Bronchial epithelial cell (primary cell): ENCODE measurements around the gene CD48. TPM values are rescaled to one million over a fixed set of nuclear protein-coding genes. Genes with fewer than 3 reads are reported as not detected.

ENCODE experiments used
- DNase-seq: peaks from one replicate; pipeline ENCODE4 v3.0.0-alpha.2; 2010; ENCODE audit warnings: low read depth
- FAIRE-seq: peaks from 2 replicates; lab custom pipeline; 2011; peaks lifted over from hg19 to GRCh38; lab: Jason Lieb, UNC
- H3K27me3 ChIP-seq: 2 replicates; pipeline ENCODE4 v1.5.1; 2011; ENCODE audit warnings: low read length; ENCODE audit not compliant: control insufficient read depth, insufficient read depth
- H3K36me3 ChIP-seq: 2 replicates; pipeline ENCODE4 v1.5.1; 2011; ENCODE audit warnings: low read length; ENCODE audit not compliant: control insufficient read depth, insufficient read depth
- H3K4me3 ChIP-seq: 2 replicates; pipeline ENCODE4 v1.5.1; 2011; ENCODE audit warnings: mild to moderate bottlenecking, low read depth, low read length, control low read depth
- total RNA-seq: library from RNA; depleted of rRNA; stranded (reverse); fragments of >200 nt; gene quantifications from 2 replicates; pipeline ENCODE4 v1.2.1, GENCODE V29; 2014
- TF ChIP-seq, protein P1 (sequence below): IDR thresholded peaks from 2 replicates; pipeline ENCODE4 v1.5.1; 2011; ENCODE audit warnings: mild to moderate bottlenecking, moderate library complexity, low read length, control low read depth, inconsistent platforms; ENCODE audit not compliant: insufficient read depth, severe bottlenecking

The CD48 gene
- total RNA-seq, 1 donor from 2014 or later: not detected

DNA sequence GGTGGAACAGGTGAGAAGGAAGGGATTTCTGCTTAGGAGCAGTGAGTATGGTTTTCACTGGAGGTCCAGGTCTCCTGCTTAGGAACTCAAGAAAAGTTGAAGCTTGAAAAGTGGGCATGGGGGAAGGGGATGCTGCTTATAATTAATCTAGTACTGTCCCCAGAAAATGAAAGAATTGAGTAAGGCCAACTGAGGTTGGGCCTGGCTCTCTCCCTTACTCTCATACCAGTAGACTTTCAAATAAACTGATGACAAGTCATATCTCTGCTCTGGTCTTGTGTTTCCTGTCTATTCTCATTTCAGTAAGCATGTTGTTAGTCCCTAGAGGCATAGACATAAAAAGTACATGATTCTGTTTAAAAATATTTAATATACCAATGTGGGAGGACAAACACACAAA, 26.4 kb downstream of the CD48 start:
- no peaks in the 10 kb centered on the region for H3K27me3 ChIP-seq

GRCh38 chr1:160682983-160683865, 28.4 kb downstream of the CD48 start:
- FAIRE-seq (no peak), DNase-seq (peak; percentile 11)
- H3K27me3 ChIP-seq: peaks cover 2% of the 10 kb centered on the region
- H3K4me3 ChIP-seq: no peak overlapping the region
- TF ChIP-seq, protein P1, sequence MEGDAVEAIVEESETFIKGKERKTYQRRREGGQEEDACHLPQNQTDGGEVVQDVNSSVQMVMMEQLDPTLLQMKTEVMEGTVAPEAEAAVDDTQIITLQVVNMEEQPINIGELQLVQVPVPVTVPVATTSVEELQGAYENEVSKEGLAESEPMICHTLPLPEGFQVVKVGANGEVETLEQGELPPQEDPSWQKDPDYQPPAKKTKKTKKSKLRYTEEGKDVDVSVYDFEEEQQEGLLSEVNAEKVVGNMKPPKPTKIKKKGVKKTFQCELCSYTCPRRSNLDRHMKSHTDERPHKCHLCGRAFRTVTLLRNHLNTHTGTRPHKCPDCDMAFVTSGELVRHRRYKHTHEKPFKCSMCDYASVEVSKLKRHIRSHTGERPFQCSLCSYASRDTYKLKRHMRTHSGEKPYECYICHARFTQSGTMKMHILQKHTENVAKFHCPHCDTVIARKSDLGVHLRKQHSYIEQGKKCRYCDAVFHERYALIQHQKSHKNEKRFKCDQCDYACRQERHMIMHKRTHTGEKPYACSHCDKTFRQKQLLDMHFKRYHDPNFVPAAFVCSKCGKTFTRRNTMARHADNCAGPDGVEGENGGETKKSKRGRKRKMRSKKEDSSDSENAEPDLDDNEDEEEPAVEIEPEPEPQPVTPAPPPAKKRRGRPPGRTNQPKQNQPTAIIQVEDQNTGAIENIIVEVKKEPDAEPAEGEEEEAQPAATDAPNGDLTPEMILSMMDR: no peak
- no peaks in the 10 kb centered on the region for H3K36me3 ChIP-seq

More for the DNA sequence above, 26.4 kb downstream of the CD48 start:
- no peak for FAIRE-seq
- no peak overlapping the region for H3K4me3 ChIP-seq
- DNase-seq: no peak
- TF ChIP-seq, protein P1: no peak
- H3K36me3 ChIP-seq: no peaks in the 10 kb centered on the region

GRCh38 chr1:160681891-160682140, 29.8 kb downstream of the CD48 start:
- FAIRE-seq: no peak

GRCh38 chr1:160681066-160681890, 30.3 kb downstream of the CD48 start:
- FAIRE-seq: no peak
- peak; percentile 58 for DNase-seq
- Histone ChIP-seq H3K4me3 (no peak overlapping the region), H3K27me3 (peaks cover 2% of the 10 kb centered on the region), H3K36me3 (no peaks in the 10 kb centered on the region)
- TF ChIP-seq, protein P1: peak; percentile 79

More at GRCh38 chr1:160681891-160682140, 29.8 kb downstream of the CD48 start:
- Histone ChIP-seq H3K36me3 (no peaks in the 10 kb centered on the region), H3K27me3 (peaks cover 2% of the 10 kb centered on the region), H3K4me3 (no peak overlapping the region)
- TF ChIP-seq, protein P1: no peak
- no peak for DNase-seq

- no peak overlapping the region for H3K4me3 ChIP-seq
- H3K27me3 ChIP-seq: peaks cover 2% of the 10 kb centered on the region
- DNase-seq: no peak
- TF ChIP-seq, protein P1: no peak
- H3K36me3 ChIP-seq: no peaks in the 10 kb centered on the region
- no peak for FAIRE-seq
These were observed 31.2 kb downstream of the CD48 start for GRCh38 chr1:160680399-160680798.
